Stimulated activated memory B cell treated with anti-CD40 and anti-IgM and Interleukin-4, amounts not matched to agents 10 μg/mL and 1 μg/mL and 100 μg/mL, for 72 hours (primary cell): ENCODE results near the gene NTM.

ENCODE experiments used
- ATAC-seq: fragments of 150-1000 bp; cut with Tn5 transposase; 2 replicates; pipeline ENCODE4 v1.10.0; 2021
- H3K27ac Mint-ChIP-seq: one replicate; pipeline ENCODE4 v1.8.0; 2022; ENCODE audit warnings: mild to moderate bottlenecking, mixed read lengths
- H3K27me3 Mint-ChIP-seq: one replicate; pipeline ENCODE4 v1.8.0; 2022; ENCODE audit warnings: mixed read lengths
- H3K36me3 Mint-ChIP-seq: one replicate; pipeline ENCODE4 v1.8.0; 2022; ENCODE audit warnings: mixed read lengths
- H3K4me1 Mint-ChIP-seq: one replicate; pipeline ENCODE4 v1.8.0; 2022; ENCODE audit warnings: mixed read lengths
- H3K4me3 Mint-ChIP-seq: one replicate; pipeline ENCODE4 v1.8.0; 2022; ENCODE audit warnings: mild to moderate bottlenecking, moderate library complexity, mixed read lengths
- H3K9me3 Mint-ChIP-seq: one replicate; pipeline ENCODE4 v1.8.0; 2022; ENCODE audit warnings: mixed read lengths

NTM gene

GRCh38 chr11:131392528-131393255, 22.3 kb downstream of the NTM start:
- no peaks in the 10 kb centered on the region for H3K36me3 Mint-ChIP-seq
- ATAC-seq, result no peak

GRCh38 chr11:131393691-131394090, 23.3 kb downstream of the NTM start:
- no peaks in the 10 kb centered on the region for H3K4me1 Mint-ChIP-seq
- peaks cover 5% of the 10 kb centered on the region for H3K9me3 Mint-ChIP-seq
- ATAC-seq, result no peak
- no peak overlapping the region for H3K4me3 Mint-ChIP-seq
- no peaks in the 10 kb centered on the region for H3K36me3 Mint-ChIP-seq
- H3K27ac Mint-ChIP-seq, result no peak overlapping the region
- no peaks in the 10 kb centered on the region for H3K27me3 Mint-ChIP-seq

More at GRCh38 chr11:131392528-131393255, 22.3 kb downstream of the NTM start:
- Mint-ChIP-seq H3K4me3 (no peak overlapping the region), H3K4me1 (no peaks in the 10 kb centered on the region), H3K27me3 (no peaks in the 10 kb centered on the region), H3K27ac (no peak overlapping the region), H3K9me3 (peaks cover 5% of the 10 kb centered on the region)

GRCh38 chr11:131397675-131398074, 27.3 kb downstream of the NTM start:
- H3K9me3 Mint-ChIP-seq, result no peaks in the 10 kb centered on the region
- no peak for ATAC-seq
- no peaks in the 10 kb centered on the region for H3K36me3 Mint-ChIP-seq
- no peak overlapping the region for H3K4me3 Mint-ChIP-seq
- H3K4me1 Mint-ChIP-seq, result no peaks in the 10 kb centered on the region
- no peaks in the 10 kb centered on the region for H3K27me3 Mint-ChIP-seq
- H3K27ac Mint-ChIP-seq, result no peak overlapping the region

DNA sequence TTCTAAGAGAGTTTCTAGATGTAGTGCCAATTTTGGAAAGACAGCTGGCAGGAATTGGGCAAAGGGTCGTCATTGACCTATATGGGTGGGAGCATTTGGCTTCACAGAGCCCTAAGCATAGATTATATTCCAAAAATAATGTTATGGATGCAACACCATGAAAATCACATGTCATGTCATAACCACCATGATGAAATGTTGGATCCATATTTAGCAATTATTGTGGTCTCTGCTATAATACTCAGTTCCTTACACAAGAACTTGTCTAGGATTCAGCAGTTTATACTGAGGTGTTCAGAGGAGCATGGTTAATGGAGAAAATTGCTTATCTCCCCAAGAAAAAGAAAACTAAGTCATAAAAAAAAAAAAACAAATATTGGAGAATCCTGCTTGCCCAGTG, 31.6 kb downstream of the NTM start:
- H3K4me3 Mint-ChIP-seq, result no peak overlapping the region
- no peak for ATAC-seq
- H3K4me1 Mint-ChIP-seq, result no peaks in the 10 kb centered on the region
- no peak overlapping the region for H3K27ac Mint-ChIP-seq
- no peaks in the 10 kb centered on the region for H3K9me3 Mint-ChIP-seq
- no peaks in the 10 kb centered on the region for H3K27me3 Mint-ChIP-seq
- no peaks in the 10 kb centered on the region for H3K36me3 Mint-ChIP-seq

DNA sequence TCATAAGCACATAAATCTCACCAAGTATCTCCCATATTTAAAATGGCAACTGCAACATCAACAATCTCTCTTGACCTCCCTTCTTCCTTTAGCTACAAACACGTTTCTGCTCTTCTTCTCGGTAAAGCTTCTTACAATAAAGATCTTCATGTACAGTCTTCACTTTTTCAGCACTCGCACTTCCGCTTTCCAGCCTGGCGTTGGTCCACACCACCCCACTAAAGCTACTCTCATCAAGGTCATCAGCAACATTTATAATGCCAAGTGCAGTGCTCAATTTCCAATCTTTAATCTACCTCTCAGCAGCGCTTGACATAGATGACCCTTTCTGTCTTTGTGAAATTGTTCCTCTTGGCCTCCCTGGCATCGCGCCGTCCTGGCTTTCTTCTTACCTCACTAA, 33.6 kb downstream of the NTM start:
- no peak overlapping the region for H3K4me3 Mint-ChIP-seq
- no peak for ATAC-seq
- H3K4me1 Mint-ChIP-seq, result no peaks in the 10 kb centered on the region
- H3K36me3 Mint-ChIP-seq, result no peaks in the 10 kb centered on the region
- H3K27ac Mint-ChIP-seq, result no peak overlapping the region
- no peaks in the 10 kb centered on the region for H3K9me3 Mint-ChIP-seq
- H3K27me3 Mint-ChIP-seq, result no peaks in the 10 kb centered on the region

DNA sequence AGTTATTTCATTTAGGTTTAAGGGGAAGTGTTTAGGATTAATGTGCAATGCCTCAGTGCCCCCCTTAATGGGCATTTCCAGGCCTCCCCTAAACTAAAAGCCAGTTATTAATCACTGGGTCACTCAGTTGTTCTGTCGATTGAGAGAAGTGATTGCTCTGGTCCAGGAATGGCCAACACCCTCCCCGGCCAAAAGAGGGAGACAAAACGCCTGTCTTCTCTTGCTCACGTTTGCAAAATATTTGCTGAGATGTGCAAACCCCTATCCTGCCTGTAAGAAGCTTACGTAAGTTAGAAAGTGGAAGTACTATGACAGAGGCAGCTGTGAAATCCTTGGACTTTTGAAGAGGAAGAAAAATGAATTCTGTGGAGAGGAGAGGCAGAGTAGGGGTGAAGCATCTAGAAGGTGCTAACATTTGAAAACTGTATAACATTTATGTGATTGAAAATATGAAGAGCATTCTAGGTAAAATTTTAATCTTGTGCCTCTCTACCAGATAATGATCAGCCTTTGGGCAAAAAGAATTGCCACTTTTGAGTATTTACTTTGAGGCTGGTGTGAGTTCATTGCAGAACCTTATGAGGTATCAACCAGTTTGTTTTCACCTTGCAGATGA, 37.7 kb downstream of the NTM start:
- no peaks in the 10 kb centered on the region for H3K27me3 Mint-ChIP-seq
- no peaks in the 10 kb centered on the region for H3K4me1 Mint-ChIP-seq
- no peak for ATAC-seq
- no peak overlapping the region for H3K4me3 Mint-ChIP-seq
- no peaks in the 10 kb centered on the region for H3K9me3 Mint-ChIP-seq
- H3K36me3 Mint-ChIP-seq, result no peaks in the 10 kb centered on the region
- no peak overlapping the region for H3K27ac Mint-ChIP-seq

- no peaks in the 10 kb centered on the region for H3K27me3 Mint-ChIP-seq
- H3K9me3 Mint-ChIP-seq, result peaks cover 5% of the 10 kb centered on the region
Observed at GRCh38 chr11:131409345-131409744, 38.9 kb downstream of the NTM start.

GRCh38 chr11:131411636-131412035, 41.2 kb downstream of the NTM start:
- Mint-ChIP-seq H3K36me3 (no peaks in the 10 kb centered on the region), H3K27ac (no peak overlapping the region), H3K4me3 (no peak overlapping the region), H3K27me3 (no peaks in the 10 kb centered on the region), H3K9me3 (peaks cover 5% of the 10 kb centered on the region), H3K4me1 (no peaks in the 10 kb centered on the region)
- ATAC-seq, result no peak

More at GRCh38 chr11:131409345-131409744, 38.9 kb downstream of the NTM start:
- ATAC-seq, result no peak
- no peaks in the 10 kb centered on the region for H3K36me3 Mint-ChIP-seq
- H3K27ac Mint-ChIP-seq, result no peak overlapping the region
- H3K4me1 Mint-ChIP-seq, result no peaks in the 10 kb centered on the region
- no peak overlapping the region for H3K4me3 Mint-ChIP-seq

DNA sequence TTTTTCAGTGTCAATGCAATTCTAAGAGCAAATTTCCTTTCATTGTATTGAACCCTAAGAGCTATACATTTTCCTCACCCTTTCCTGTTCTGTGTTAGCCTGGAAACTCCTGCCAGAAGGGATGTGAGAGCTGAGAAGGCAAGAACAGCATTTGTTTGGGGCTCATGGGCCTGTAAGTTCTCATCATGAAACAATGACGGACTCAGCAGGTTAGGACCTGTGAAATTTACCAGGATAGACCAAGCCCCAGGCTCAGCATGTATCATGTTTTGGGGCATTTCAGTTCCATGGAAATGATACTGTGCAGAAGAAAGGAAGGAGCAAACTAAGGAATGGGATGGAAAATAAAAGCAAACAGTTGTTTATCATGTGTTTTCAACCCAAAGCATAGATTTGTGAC, 41.6 kb downstream of the NTM start:
- Mint-ChIP-seq H3K27me3 (no peaks in the 10 kb centered on the region), H3K4me3 (no peak overlapping the region), H3K36me3 (no peaks in the 10 kb centered on the region), H3K4me1 (no peaks in the 10 kb centered on the region), H3K27ac (no peak overlapping the region), H3K9me3 (peaks cover 5% of the 10 kb centered on the region)
- no peak for ATAC-seq

DNA sequence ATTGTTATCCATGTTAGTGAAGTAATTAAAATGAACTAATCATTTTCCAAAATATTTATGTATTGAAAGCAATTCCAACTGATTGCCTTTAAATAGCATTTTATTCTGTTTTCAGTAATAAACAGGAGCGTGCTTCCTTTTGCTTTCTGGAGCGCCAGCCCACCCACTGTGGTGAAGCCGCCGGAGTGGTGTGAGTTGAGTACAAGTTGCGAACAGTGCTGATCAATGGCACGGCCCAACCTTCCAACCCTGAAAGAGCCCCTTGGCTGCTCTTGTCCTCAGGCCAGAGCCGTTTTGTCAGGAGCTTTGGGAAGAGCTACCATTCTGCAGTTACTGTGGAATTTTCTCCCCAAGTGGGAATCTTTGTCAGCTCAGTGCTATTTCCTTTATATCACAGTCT, 42.8 kb downstream of the NTM start:
- peaks cover 5% of the 10 kb centered on the region for H3K9me3 Mint-ChIP-seq
- ATAC-seq, result no peak
- H3K27ac Mint-ChIP-seq, result no peak overlapping the region
- no peaks in the 10 kb centered on the region for H3K27me3 Mint-ChIP-seq
- no peaks in the 10 kb centered on the region for H3K4me1 Mint-ChIP-seq
- H3K4me3 Mint-ChIP-seq, result no peak overlapping the region
- H3K36me3 Mint-ChIP-seq, result no peaks in the 10 kb centered on the region

GRCh38 chr11:131418189-131418588, 47.8 kb downstream of the NTM start:
- H3K4me1 Mint-ChIP-seq, result no peaks in the 10 kb centered on the region
- no peak overlapping the region for H3K27ac Mint-ChIP-seq
- peaks cover 5% of the 10 kb centered on the region for H3K9me3 Mint-ChIP-seq
- H3K36me3 Mint-ChIP-seq, result no peaks in the 10 kb centered on the region
- no peak for ATAC-seq
- H3K4me3 Mint-ChIP-seq, result no peak overlapping the region
- H3K27me3 Mint-ChIP-seq, result no peaks in the 10 kb centered on the region

DNA sequence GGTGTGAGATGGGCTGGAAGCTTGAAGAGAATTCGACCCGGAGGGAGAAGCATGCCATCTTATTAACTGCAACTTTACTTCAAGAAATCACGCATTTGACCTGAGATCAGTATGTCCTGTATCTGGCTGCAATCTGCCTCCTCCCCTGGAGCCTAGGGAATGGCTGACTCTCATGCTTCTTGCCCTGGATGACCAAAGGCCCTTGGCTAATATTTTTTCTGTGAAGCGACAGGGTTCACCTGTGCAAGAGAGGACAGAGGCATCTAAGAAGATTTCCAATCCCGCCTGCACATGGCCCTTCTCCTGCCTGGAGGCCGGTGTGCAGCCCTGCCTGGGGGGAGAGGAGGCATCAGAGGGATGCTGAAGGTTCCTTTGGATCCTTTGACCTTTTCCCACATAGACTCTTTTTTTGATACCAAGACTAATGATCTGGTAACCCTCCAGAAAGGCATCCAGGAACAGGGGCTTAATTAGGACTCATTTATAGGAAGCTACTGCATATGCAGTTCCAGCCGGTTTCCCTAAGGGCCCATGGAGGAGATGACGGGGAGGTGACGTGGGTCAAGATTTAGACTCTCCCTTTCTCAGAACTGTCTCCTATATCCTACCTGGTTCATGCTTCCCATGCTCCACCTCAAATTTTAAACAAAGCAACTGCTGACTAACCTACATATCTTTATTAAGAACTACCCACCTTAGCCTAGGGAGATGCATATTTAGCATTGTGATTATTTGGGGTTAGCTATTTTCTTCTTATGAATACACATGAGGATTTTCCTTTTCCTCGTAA, 50.8 kb downstream of the NTM start:
- Mint-ChIP-seq H3K27me3 (no peaks in the 10 kb centered on the region), H3K4me1 (no peaks in the 10 kb centered on the region), H3K4me3 (no peak overlapping the region), H3K36me3 (no peaks in the 10 kb centered on the region), H3K9me3 (no peaks in the 10 kb centered on the region), H3K27ac (no peak overlapping the region)
- ATAC-seq, result no peak

DNA sequence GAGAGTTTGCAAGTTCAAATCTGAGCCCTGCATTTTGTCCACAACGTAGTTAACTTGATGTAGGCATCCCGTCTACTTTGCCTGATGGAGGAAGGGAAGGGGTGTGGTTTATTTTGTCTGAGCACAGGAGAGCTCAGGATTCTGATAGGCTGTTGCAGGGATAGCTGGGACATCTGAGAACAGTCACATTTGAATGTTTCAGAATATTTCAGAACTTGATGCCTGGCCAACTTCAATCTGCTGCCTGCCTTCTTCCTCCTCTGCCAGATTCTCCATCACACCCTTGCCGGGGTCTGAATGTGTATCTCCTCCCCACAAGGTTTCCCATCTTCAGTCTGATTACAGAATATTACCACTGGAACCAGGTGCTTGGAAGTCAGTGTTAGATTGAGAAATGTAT, 51.6 kb downstream of the NTM start:
- Mint-ChIP-seq H3K27me3 (no peaks in the 10 kb centered on the region), H3K36me3 (no peaks in the 10 kb centered on the region), H3K4me1 (no peaks in the 10 kb centered on the region), H3K9me3 (no peaks in the 10 kb centered on the region), H3K27ac (no peak overlapping the region), H3K4me3 (no peak overlapping the region)
- no peak for ATAC-seq

GRCh38 chr11:131422496-131422895, 52.1 kb downstream of the NTM start:
- H3K9me3 Mint-ChIP-seq, result no peaks in the 10 kb centered on the region
- no peaks in the 10 kb centered on the region for H3K36me3 Mint-ChIP-seq
- no peak overlapping the region for H3K4me3 Mint-ChIP-seq
- ATAC-seq, result no peak
- no peaks in the 10 kb centered on the region for H3K4me1 Mint-ChIP-seq
- H3K27ac Mint-ChIP-seq, result no peak overlapping the region
- no peaks in the 10 kb centered on the region for H3K27me3 Mint-ChIP-seq

DNA sequence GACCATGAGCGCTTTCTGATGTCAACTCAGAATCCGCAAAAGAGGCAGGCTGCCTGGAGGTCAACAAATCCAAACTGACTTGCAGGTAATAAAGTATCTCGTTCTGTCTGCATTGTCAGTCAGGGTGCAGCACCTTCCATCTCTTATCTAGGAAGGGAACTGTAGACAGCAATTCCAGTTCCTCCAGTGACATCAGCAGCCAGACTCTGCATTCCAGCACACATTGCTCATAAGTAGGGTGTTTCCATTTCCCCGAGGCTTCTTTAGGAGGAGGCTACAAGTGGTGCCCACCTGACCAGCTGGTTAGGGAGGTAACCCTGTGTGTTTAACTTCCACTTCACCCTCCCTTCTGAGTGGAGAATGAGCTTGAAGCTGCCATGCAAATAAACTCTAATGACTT, 53.3 kb downstream of the NTM start:
- ATAC-seq, result no peak
- Mint-ChIP-seq H3K27me3 (no peaks in the 10 kb centered on the region), H3K36me3 (no peaks in the 10 kb centered on the region), H3K4me1 (no peaks in the 10 kb centered on the region), H3K9me3 (no peaks in the 10 kb centered on the region), H3K27ac (no peak overlapping the region), H3K4me3 (no peak overlapping the region)
